IMR-90 (cell line): ENCODE results near the gene CYB5B. TPM values are rescaled to one million over a fixed set of nuclear protein-coding genes. Genes with fewer than 3 reads are reported as not detected.

Source experiments
- ATAC-seq: fragments of 200-7000 bp; cut with Tn5 transposase; 2 replicates; pipeline ENCODE4 v1.9.1; 2020; ENCODE audit warnings: low read depth, mild to moderate bottlenecking, moderate library complexity
- BruUV-seq: library from RNA; stranded (reverse); fragments of 400-500 nt; replicated peaks from 2 replicates; lab custom pipeline; 2021; lab: Mats Ljungman, UMichigan
- CTCF ChIA-PET: fragments of 300-600 bp; formaldehyde crosslinking; extraction: SDS; loops from one replicate; lab custom pipeline; 2021; ENCODE audit warnings: antibody characterized with exemption; lab: Yijun Ruan, JAX
- POLR2A ChIA-PET: fragments of 300-600 bp; sonication (Branson Sonifier 250); formaldehyde crosslinking; loops from one replicate; lab custom pipeline; 2022; ENCODE audit warnings: antibody characterized with exemption; ENCODE audit not compliant: unreplicated experiment; lab: Charles Lee
- DNase-seq: peaks from one replicate; pipeline ENCODE4 v3.0.0; 2013
- H2AFZ ChIP-seq: replicated peaks from 2 replicates; pipeline ENCODE3; 2013; ENCODE audit warnings: low read length, mild to moderate bottlenecking; ENCODE audit not compliant: poor library complexity
- H2AK5ac ChIP-seq: 2 replicates; pipeline ENCODE4 v1.6.1; 2013; ENCODE audit warnings: low read depth, low read length, inconsistent platforms
- H2AK9ac ChIP-seq: replicated peaks from 2 replicates; pipeline ENCODE3; 2013; ENCODE audit warnings: mild to moderate bottlenecking, low read depth, low read length, moderate library complexity; ENCODE audit not compliant: poor library complexity
- H2BK120ac ChIP-seq: 2 replicates; pipeline ENCODE4 v1.6.1; 2013; ENCODE audit warnings: low read depth, low read length, inconsistent platforms
- H2BK15ac ChIP-seq: 3 replicates; pipeline ENCODE4 v1.6.1; 2013; ENCODE audit warnings: low read depth, low read length, inconsistent platforms
- H2BK20ac ChIP-seq: 2 replicates; pipeline ENCODE4 v1.6.1; 2013; ENCODE audit warnings: low read depth, mild to moderate bottlenecking, inconsistent platforms, low read length, moderate library complexity
- H2BK5ac ChIP-seq: 2 replicates; pipeline ENCODE4 v1.6.1; 2013; ENCODE audit warnings: mild to moderate bottlenecking, low read depth, low read length, inconsistent platforms; ENCODE audit not compliant: poor library complexity, severe bottlenecking
- H3K14ac ChIP-seq: replicated peaks from 2 replicates; pipeline ENCODE4 v1.6.1; 2013; ENCODE audit warnings: low read depth, low read length, inconsistent platforms
- H3K18ac ChIP-seq: 2 replicates; pipeline ENCODE4 v1.6.1; 2013; ENCODE audit warnings: low read depth, low read length, control low read depth
- H3K23ac ChIP-seq: 2 replicates; pipeline ENCODE4 v1.6.1; 2013; ENCODE audit warnings: low read depth, low read length, inconsistent platforms
- H3K27ac ChIP-seq: 2 replicates; pipeline ENCODE4 v1.5.1; 2013; ENCODE audit warnings: mild to moderate bottlenecking, control low read depth, low read length; ENCODE audit not compliant: insufficient read depth
- H3K27me3 ChIP-seq: 2 replicates; pipeline ENCODE4 v1.6.1; 2013; ENCODE audit warnings: low read length; ENCODE audit not compliant: control insufficient read depth, insufficient read depth
- H3K36me3 ChIP-seq: 2 replicates; pipeline ENCODE4 v1.6.1; 2013; ENCODE audit warnings: low read length, mixed read lengths; ENCODE audit not compliant: control insufficient read depth, insufficient read depth
- H3K4ac ChIP-seq: 2 replicates; pipeline ENCODE4 v1.6.1; 2013; ENCODE audit warnings: low read depth, low read length, inconsistent platforms
- H3K4me1 ChIP-seq: 2 replicates; pipeline ENCODE4 v1.6.1; 2013; ENCODE audit warnings: low read length, mixed read lengths; ENCODE audit not compliant: control insufficient read depth, insufficient read depth
- H3K4me2 ChIP-seq: 2 replicates; pipeline ENCODE4 v1.6.1; 2013; ENCODE audit warnings: low read depth, mild to moderate bottlenecking, control low read depth, low read length, moderate library complexity
- H3K4me3 ChIP-seq: 2 replicates; pipeline ENCODE4 v1.5.1; 2013; ENCODE audit warnings: low read depth, mild to moderate bottlenecking, control low read depth, low read length, moderate library complexity; ENCODE audit not compliant: insufficient read depth
- H3K56ac ChIP-seq: 2 replicates; pipeline ENCODE4 v1.6.1; 2013; ENCODE audit warnings: low read length, inconsistent platforms; ENCODE audit not compliant: insufficient read depth; ENCODE audit errors: extremely low read depth
- H3K79me1 ChIP-seq, 2 experiments: 2 replicates each; pipeline ENCODE4 v1.6.1; 2013; ENCODE audit warnings: low read length in 2 of 2, inconsistent platforms in 1 of 2, low read depth in 1 of 2
- H3K9ac ChIP-seq: 2 replicates; pipeline ENCODE4 v1.6.1; 2013; ENCODE audit warnings: low read depth, low read length, control low read depth
- H3K9me1 ChIP-seq: 2 replicates; pipeline ENCODE4 v1.6.1; 2013; ENCODE audit warnings: low read length, inconsistent platforms; ENCODE audit not compliant: insufficient read depth
- H3K9me3 ChIP-seq: 2 replicates; pipeline ENCODE4 v1.6.1; 2013; ENCODE audit warnings: low read length; ENCODE audit not compliant: control insufficient read depth, insufficient read depth
- H4K20me1 ChIP-seq: 2 replicates; pipeline ENCODE4 v1.6.1; 2013; ENCODE audit warnings: low read length, inconsistent platforms; ENCODE audit not compliant: insufficient read depth
- H4K5ac ChIP-seq: 2 replicates; pipeline ENCODE4 v1.6.1; 2013; ENCODE audit warnings: mild to moderate bottlenecking, low read depth, low read length, control low read depth
- H4K8ac ChIP-seq, 2 experiments: 2 replicates each; pipeline ENCODE4 v1.6.1; 2013; ENCODE audit warnings: low read depth in 2 of 2, low read length in 2 of 2, control low read depth in 1 of 2, inconsistent platforms in 1 of 2
- H4K91ac ChIP-seq: 2 replicates; pipeline ENCODE4 v1.6.1; 2013; ENCODE audit warnings: low read depth, low read length, inconsistent platforms; ENCODE audit not compliant: insufficient read depth
- MAFK ChIP-seq: IDR thresholded peaks from 2 replicates; pipeline ENCODE4 v1.6.1; 2012; ENCODE audit warnings: low read depth, low read length, improper control_type of control experiment
- MXI1 ChIP-seq: IDR thresholded peaks from 2 replicates; pipeline ENCODE4 v1.6.1; 2012; ENCODE audit warnings: low read depth, mild to moderate bottlenecking, low read length, moderate library complexity, borderline replicate concordance
- NFE2L2 ChIP-seq: fragments of 150-350 bp; IDR thresholded peaks from 2 replicates; pipeline ENCODE4 v1.6.1; 2016; ENCODE audit warnings: low read depth, mild to moderate bottlenecking, low read length
- POLR2A ChIP-seq: IDR thresholded peaks from 2 replicates; pipeline ENCODE4 v1.6.1; 2012; ENCODE audit warnings: mild to moderate bottlenecking, low read depth, low read length
- USF2 ChIP-seq: fragments of 150-350 bp; IDR thresholded peaks from 2 replicates; pipeline ENCODE4 v1.6.1; 2017; ENCODE audit warnings: mild to moderate bottlenecking, antibody characterized with exemption, low read length, low read depth
- WGBS, 2 experiments: methylation state at CpG; one replicate each; pipeline versions ENCODE4 v1.1.5 to v1.1.7; 2013; ENCODE audit warnings: missing lambda C conversion rate in 2 of 2; ENCODE audit not compliant: insufficient read length in 1 of 2; ENCODE audit errors: extremely low coverage in 2 of 2; 5-methylcytosine and 5-hydroxymethylcytosine counted together
- dilution Hi-C: fragments of 300-500 bp; cut with HindIII; formaldehyde crosslinking; loops from one replicate; pipeline ENCODE4 v1.14.3; 2018; ENCODE audit warnings: low sequenced_read_pairs; ENCODE audit not compliant: unreplicated experiment
- in situ Hi-C: fragments of 300-500 bp; cut with MboI; formaldehyde crosslinking; loops from 3 replicates; pipeline ENCODE4 v1.14.3; 2019; ENCODE audit warnings: low sequenced_read_pairs, inconsistent platforms, mixed read lengths
- intact Hi-C: fragments of 100-400 bp; cut with micrococcal nuclease; formaldehyde crosslinking; loops from 2 replicates; pipeline ENCODE4 v1.10.0; 2022
- polyA plus RNA-seq, 3 experiments: library from polyadenylated mRNA; depleted of rRNA; stranded (reverse); fragments of >200 nt; gene quantifications; 2 replicates each; pipeline ENCODE4 v1.2.3, GENCODE V29; 2012; ENCODE audit warnings: low replicate concordance in 1 of 3
- total RNA-seq: library from RNA; depleted of rRNA; stranded (reverse); fragments of >200 nt; gene quantifications from 2 replicates; pipeline ENCODE4 v1.2.3, GENCODE V29; 2012

Gene CYB5B
- total and polyA plus RNA-seq, 2 of the 4 experiments (the other 2 are of a cell fraction) = 100 to 102 TPM

GRCh38 chr16:69486272-69486671, 61.9 kb downstream of the CYB5B start:
- H3K56ac ChIP-seq = no peak overlapping the region
- intact Hi-C loops (no loop called here), in situ Hi-C loops (no loop called here), dilution Hi-C loops (no loop called here)
- WGBS, 2 experiments = 100% methylated on average over 1 of the region's 5 CpGs; no CpG with 5 or more reads in 1 of the 2 experiments
- peaks cover 15% of the 10 kb centered on the region for H3K9me1 ChIP-seq
- H3K36me3 ChIP-seq = no peaks in the 10 kb centered on the region
- H2BK15ac ChIP-seq = no peak overlapping the region
- H3K4me3 ChIP-seq = no peak overlapping the region
- ATAC-seq (no peak), DNase-seq (no peak)
- peak overlapping the region; percentile 62; the same call in 1 of the 2 replicates for H2AK5ac ChIP-seq
- H3K27me3 ChIP-seq = no peaks in the 10 kb centered on the region
- BruUV-seq = no TSS peak
- H3K18ac ChIP-seq = peak overlapping the region; percentile 81
- H3K14ac ChIP-seq = peak overlapping the region; percentile 25; the same call in 1 of the 2 replicates
- H3K4me2 ChIP-seq = no peak overlapping the region
- no peak for TF ChIP-seq MXI1
- no peak for TF ChIP-seq USF2
- TF ChIP-seq POLR2A = no peak
- TF ChIP-seq NFE2L2 = no peak
- no peak for TF ChIP-seq MAFK
- no peak overlapping the region for H3K9ac ChIP-seq
- peaks cover 16% of the 10 kb centered on the region for H3K4me1 ChIP-seq
- no peak overlapping the region for H2AK9ac ChIP-seq
- CTCF ChIA-PET = no interaction called here
- H4K91ac ChIP-seq = 0 out of 2 replicates have a peak overlapping the region, but pooled peaks have one; percentile 17
- H4K5ac ChIP-seq = peak overlapping the region; percentile 71
- no peaks in the 10 kb centered on the region for H4K20me1 ChIP-seq
- no peaks in the 10 kb centered on the region for H3K79me1 ChIP-seq
- no peaks in the 10 kb centered on the region for H3K9me3 ChIP-seq
- H4K8ac ChIP-seq = no peak overlapping the region
- H3K27ac ChIP-seq = no peak overlapping the region
- peak overlapping the region; percentile 48; the same call in 1 of the 2 replicates for H3K23ac ChIP-seq
- peak overlapping the region; percentile 62 for H3K4ac ChIP-seq
- peak overlapping the region; percentile 42 for H2BK120ac ChIP-seq
- POLR2A ChIA-PET = no interaction called here
- no peak overlapping the region for H2AFZ ChIP-seq
- H2BK5ac ChIP-seq = peak overlapping the region; percentile 49
- peak overlapping the region; percentile 71 for H2BK20ac ChIP-seq
